GM13976 (cell line): ENCODE results near the gene TPBGL.

Experiments used
- DNase-seq: peaks from one replicate; pipeline ENCODE4 v3.0.0; 2012; ENCODE audit warnings: low spot score
- in situ Hi-C: fragments of 300-500 bp; cut with MboI; formaldehyde crosslinking; loops from one replicate; pipeline ENCODE4 v1.12.0; 2022; ENCODE audit warnings: low sequenced_read_pairs, mixed read lengths, inconsistent platforms; ENCODE audit not compliant: unreplicated experiment
- TF ChIP-seq, protein P1 (sequence below): IDR thresholded peaks from 2 replicates; pipeline ENCODE4 v1.5.1; 2012; ENCODE audit warnings: borderline replicate concordance, mild to moderate bottlenecking; ENCODE audit not compliant: insufficient read depth; ENCODE audit errors: extremely low read depth, missing control alignments, control extremely low read depth

The TPBGL gene

GRCh38 chr11:75268626-75269366, 28.2 kb downstream of the TPBGL start:
- no peak for DNase-seq
- TF ChIP-seq, protein P1, sequence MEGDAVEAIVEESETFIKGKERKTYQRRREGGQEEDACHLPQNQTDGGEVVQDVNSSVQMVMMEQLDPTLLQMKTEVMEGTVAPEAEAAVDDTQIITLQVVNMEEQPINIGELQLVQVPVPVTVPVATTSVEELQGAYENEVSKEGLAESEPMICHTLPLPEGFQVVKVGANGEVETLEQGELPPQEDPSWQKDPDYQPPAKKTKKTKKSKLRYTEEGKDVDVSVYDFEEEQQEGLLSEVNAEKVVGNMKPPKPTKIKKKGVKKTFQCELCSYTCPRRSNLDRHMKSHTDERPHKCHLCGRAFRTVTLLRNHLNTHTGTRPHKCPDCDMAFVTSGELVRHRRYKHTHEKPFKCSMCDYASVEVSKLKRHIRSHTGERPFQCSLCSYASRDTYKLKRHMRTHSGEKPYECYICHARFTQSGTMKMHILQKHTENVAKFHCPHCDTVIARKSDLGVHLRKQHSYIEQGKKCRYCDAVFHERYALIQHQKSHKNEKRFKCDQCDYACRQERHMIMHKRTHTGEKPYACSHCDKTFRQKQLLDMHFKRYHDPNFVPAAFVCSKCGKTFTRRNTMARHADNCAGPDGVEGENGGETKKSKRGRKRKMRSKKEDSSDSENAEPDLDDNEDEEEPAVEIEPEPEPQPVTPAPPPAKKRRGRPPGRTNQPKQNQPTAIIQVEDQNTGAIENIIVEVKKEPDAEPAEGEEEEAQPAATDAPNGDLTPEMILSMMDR, result no peak
- in situ Hi-C loops, result no loop called here

DNA sequence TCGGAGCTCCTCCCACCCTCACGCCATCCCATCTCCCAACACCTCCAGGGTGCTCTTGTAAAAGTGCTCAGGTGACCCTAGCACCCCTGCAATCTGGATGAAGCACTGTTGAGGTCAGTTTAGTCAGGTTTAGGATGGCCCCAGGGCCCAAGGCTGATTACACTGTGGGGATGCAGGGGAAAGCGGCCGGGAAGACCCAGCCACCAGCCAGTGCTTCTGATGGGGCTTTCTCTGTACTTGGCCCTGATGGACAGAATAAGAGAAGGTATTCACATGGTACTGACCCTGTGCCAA, 28.7 kb downstream of the TPBGL start:
- in situ Hi-C loops, result no loop called here
- TF ChIP-seq, protein P1, result no peak
- DNase-seq, result no peak

GRCh38 chr11:75269896-75270295, 29.3 kb downstream of the TPBGL start:
- in situ Hi-C loops, result no loop called here
- no peak for DNase-seq
- TF ChIP-seq, protein P1, result no peak

- DNase-seq, result no peak
- in situ Hi-C loops, result no loop called here
- TF ChIP-seq, protein P1, result peak; percentile 25
Observed at GRCh38 chr11:75270896-75271418, 30.4 kb downstream of the TPBGL start.

GRCh38 chr11:75271730-75272129, 31.2 kb downstream of the TPBGL start:
- no peak for DNase-seq
- in situ Hi-C loops, result no loop called here
- TF ChIP-seq, protein P1, result no peak

DNA sequence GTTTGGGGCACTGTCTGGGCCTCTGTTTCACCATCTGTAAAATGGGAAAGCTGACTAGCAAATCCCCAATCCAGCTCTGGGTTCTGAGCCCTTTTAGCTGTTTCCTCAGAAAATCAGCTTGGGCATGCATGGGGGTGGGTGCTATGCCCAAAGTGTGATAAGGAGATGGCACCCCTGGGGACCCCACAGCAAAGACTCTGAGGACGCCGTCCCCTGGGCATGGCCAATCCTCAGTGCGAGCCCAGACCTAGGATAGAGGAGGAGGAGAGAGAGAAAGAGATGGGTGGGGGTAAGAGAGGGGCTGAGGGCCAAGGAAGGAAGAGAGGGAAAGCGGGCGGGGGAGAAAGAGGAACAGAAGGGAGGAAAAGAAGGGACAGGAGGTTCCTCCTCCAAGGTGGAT, 31.8 kb downstream of the TPBGL start:
- no peak for DNase-seq
- in situ Hi-C loops, result no loop called here
- TF ChIP-seq, protein P1, result no peak
